GM18873 (cell line): ENCODE data around the gene IRF7.
"Not testable (repeated sequence)": the region's sequence is repeated elsewhere in the genome, so short reads cannot be mapped to it uniquely, and the experiment has no call there.

Source experiments
- ATAC-seq: cut with Tn5 transposase; IDR thresholded peaks from one replicate; pipeline ENCODE4 v1.9.1; 2021; ENCODE audit warnings: mild to moderate bottlenecking, moderate library complexity, moderate number of reproducible peaks; ENCODE audit not compliant: unreplicated experiment, low FRiP score

IRF7 gene

GRCh38 chr11:615504-616319, at the start of gene IRF7:
IRF7 (minus strand) TSS chr11:615950; CDS start chr11:615364, 586 bp downstream.
- peak; percentile 62 for ATAC-seq

- no peak for ATAC-seq
These were observed 49.4 kb upstream of the IRF7 start for GRCh38 chr11:665062-665703.

DNA sequence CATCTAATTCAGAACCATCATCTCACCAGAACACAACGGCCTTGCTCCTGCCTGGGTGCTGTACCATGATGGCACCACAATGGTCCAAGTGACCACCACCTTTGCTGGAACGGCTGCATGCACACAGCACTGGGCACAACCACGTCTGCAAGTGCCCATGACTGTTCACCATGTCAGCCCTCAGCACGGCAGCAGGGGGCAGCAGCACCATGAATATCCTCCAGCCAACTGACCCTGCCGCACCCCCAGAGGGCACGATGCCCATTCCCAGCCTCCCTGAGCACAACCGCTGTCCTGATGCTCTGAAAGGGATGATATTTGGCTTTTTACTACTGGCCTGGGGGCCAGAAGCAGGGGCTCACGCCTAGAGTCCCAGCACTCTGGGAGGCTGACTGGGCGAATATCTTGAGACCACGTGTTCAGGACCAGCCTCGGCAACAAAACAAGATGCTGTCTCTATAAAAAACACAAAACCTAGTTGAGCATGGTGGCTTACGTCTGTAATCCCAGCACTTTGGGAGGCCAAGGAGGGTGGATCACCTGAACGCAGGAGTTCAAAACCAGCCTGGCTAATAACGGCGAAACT, 47.0 kb upstream of the IRF7 start:
- ATAC-seq: no peak

DNA sequence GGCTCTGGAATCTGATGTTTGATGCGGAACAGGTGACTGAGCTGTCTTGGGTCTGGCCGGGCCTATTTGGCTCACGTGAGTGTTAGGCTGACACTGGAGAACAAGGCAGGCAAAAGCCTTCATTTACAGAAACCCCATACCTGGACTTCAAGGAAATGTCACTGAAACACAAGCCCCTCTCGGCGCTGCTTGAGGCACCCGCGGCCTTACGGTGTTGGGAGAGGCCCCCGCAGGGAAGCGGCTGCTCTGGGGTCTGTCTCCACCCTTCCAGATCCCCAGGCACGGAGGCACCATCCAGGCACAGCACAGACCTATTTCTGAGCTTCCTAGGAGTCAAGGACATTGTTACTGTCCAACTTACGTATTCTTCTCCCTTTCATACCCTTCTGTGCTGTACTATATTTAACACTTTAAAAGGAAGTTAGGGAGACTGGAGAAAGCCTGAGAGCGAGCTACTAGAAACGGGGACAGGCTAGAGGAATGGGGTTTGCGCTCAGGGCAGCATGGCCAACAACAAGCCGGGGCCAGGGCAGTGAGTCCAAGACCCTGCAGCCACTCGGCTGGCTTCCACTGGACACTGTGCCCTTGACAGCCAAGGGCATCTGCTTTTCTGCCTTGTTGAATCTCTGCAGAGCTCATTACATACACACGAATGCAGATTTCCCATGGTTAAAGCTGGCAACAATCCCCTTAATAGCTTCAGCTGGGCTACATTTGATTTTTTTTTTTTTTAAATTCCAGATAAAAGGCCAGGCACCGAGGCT, 45.1 kb upstream of the IRF7 start:
- no peak for ATAC-seq

- ATAC-seq: no peak
These were observed 44.5 kb upstream of the IRF7 start for GRCh38 chr11:660281-660680.

DNA sequence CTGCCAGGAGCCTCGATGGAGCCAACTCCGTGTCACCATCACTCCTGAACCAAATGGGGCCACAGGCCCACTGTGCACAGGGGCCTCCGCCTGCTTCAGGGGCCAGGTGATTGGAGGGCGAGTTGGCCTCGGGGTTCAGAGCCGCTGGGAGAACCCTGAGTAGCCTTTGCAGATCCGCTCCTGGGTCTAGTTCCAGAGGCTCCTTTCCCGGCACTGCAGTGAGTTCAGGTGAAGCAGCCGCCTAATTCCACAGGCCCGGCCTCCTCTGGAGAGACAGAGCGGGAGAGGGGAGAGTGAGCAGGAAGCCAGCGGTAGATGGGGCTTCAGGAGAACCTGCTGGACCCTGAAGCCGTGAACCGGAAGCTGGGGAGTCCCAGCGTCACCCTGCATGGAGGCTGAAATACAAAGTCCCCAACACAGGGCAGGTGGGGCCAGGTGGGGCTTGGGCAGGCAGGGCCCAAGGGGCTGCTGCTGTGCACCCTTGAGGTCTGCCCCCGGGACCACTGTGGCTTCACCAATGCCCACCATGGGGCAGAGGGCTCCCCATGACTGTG, 43.9 kb upstream of the IRF7 start:
- ATAC-seq: no peak

DNA sequence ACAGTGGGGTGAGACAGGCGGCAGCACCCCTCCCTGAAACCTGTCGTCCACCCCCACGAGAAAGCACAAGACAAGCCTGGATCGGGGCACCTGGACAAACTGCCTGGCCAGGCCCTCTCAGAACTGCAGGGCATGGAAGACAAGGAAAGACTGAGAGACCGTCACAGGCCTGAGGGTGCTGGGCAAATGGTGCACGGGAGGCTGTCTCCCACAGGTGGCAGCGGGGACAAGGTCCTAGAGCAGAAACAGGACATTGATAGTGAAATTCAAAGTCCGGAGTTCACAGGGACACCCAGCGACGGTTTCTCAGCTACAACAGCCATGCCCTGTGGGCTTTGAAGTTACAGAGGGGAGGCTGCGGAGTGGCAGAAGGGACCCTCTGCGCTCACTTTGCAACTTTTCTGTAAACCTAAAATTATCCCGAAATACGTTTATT, 42.0 kb upstream of the IRF7 start:
- ATAC-seq: no peak

GRCh38 chr11:656866-657265, 41.1 kb upstream of the IRF7 start:
- ATAC-seq: no peak

GRCh38 chr11:656426-656825, 40.7 kb upstream of the IRF7 start:
- ATAC-seq: no peak

GRCh38 chr11:655036-655726, 39.4 kb upstream of the IRF7 start:
- no peak for ATAC-seq

GRCh38 chr11:654444-654843, 38.7 kb upstream of the IRF7 start:
- ATAC-seq: not testable (repeated sequence)

DNA sequence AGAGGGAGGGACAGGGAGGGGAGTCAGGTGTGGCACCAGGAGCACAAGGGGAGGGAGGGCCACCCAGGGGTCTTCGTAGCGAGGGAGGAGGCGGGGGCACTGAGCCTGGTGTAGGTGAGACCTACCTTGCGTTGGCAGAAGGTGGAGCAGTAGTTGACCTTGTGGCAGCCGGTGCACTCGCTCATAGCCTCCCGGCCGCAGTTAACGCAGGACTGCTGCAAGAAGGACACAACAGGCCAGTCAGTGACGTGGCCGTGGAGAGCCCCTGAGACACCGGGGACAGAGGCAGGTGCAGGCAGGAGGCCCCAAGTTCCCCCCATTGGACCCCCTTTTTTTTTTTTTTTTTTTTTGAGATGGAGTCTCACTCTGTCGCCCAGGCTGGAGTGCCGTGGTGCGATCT, 38.1 kb upstream of the IRF7 start:
- ATAC-seq: no peak

DNA sequence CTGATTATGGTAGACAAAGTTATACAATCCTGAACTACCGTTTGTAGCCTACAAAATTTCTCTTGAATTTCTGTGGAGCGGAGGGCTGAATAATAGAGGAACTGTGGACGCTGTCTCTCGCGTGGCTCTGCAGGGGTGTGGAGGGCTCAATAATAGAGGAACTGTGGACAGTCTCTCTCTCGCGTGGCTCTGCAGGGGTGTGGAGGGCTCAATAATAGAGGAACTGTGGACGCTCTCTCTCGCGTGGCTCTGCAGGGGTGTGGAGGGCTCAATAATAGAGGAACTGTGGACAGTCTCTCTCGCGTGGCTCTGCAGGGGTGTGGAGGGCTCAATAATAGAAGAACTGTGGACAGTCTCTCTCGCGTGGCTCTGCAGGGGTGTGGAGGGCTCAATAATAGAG, 37.4 kb upstream of the IRF7 start:
- ATAC-seq: not testable (repeated sequence)

GRCh38 chr11:650482-650881, 34.7 kb upstream of the IRF7 start:
- no peak for ATAC-seq

- ATAC-seq: not testable (repeated sequence)
These were observed 32.0 kb upstream of the IRF7 start for GRCh38 chr11:647672-648158.

- ATAC-seq: no peak
These were observed 30.5 kb upstream of the IRF7 start for GRCh38 chr11:646214-646613.

DNA sequence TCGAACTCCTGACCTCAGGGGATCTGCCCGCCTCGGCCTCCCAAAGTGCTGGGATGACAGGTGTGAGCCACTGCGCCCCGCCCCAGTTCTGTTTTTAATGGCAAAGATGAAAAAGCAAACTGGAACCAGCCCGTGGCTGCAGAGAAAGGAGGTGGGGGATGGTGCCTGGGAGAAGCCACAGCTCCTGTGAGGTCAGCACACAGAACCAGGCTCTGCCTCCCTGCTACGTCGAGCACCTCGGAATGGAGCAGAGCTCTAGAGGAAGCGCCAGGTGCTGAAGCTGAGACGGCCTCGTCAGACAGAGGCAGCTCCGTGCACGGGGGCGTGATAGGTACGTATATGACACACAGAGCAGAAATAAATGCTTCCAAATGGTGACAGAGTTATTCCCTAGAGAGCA, 29.8 kb upstream of the IRF7 start:
- no peak for ATAC-seq

GRCh38 chr11:643849-644738, 28.3 kb upstream of the IRF7 start:
- ATAC-seq: no peak

DNA sequence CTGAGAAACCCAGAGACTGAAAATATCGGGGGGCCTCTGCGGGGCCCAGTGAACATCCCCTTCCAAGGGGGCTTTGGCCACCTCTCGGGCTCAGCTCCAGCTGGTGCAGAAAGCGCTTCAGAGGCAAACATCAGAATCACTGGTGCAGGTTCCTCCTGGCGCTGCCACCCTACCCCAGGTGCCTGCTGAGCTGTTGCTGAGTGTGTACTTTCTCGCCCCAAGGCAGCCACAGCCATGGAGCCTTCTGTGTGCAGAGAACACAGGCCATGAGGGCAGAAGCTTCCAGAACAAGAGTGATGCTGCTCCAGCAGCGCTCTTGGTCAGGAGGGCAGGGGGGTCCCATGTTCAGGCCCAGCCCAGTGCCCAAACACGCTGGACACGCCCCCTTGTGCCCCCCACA, 27.6 kb upstream of the IRF7 start:
- no peak for ATAC-seq
